ENCODE results near the gene TFPI. TPM values are rescaled to one million over a fixed set of nuclear protein-coding genes. Genes with fewer than 3 reads are reported as not detected.

Gene TFPI
- total and polyA plus RNA-seq, 2 of the 8 experiments (the other 6 are each of a cell fraction or from before 2014, with no cell fraction given), result 2.0 to 7.1 TPM

- Histone ChIP-seq H3K14ac (ENCODE audit: insufficient read length) (no peak overlapping the region), H3K18ac (ENCODE audit: extremely low read depth, low read length) (no peak overlapping the region), H3K56ac (replicated peaks; ENCODE audit: insufficient read length, low read depth, low read length) (no peak overlapping the region), H2BK5ac (ENCODE audit: low read depth, low read length) (no peak overlapping the region), H2BK120ac (replicated peaks; ENCODE audit: low read depth, low read length) (no peak overlapping the region), H3K23me2 (ENCODE audit: low read depth, low read length) (no peaks in the 10 kb centered on the region), H2BK12ac (ENCODE audit: low read depth, low read length) (no peak overlapping the region), H3K36me3 (ENCODE audit: control insufficient read depth in 2 of 4, insufficient read depth in 4 of 4, low read length in 3 of 4) (no peaks in the 10 kb centered on the region), H4K5ac (ENCODE audit: insufficient read length, low read depth, low read length) (no peak overlapping the region), H3K27me3 (replicated peaks in 1 of 4; ENCODE audit: control insufficient read depth in 3 of 4, extremely low read depth in 1 of 4, insufficient read depth in 3 of 4, low read length in 3 of 4) (no peaks in the 10 kb centered on the region), H3K79me2 (ENCODE audit: control insufficient read depth in 1 of 2, insufficient read depth in 2 of 2, low read length in 2 of 2) (no peaks in the 10 kb centered on the region), H3K4me3 (ENCODE audit: extremely low read depth in 1 of 4, insufficient read depth in 2 of 4, low read depth in 3 of 4, low read length in 4 of 4) (no peak overlapping the region), H3K4me1 (replicated peaks in 1 of 4; ENCODE audit: control insufficient read depth in 3 of 4, insufficient read depth in 4 of 4, low read length in 3 of 4) (no peaks in the 10 kb centered on the region; a peak in 2 of 7 replicates), H3K9ac (replicated peaks in 1 of 4; ENCODE audit: extremely low read depth in 1 of 4, low read depth in 3 of 4, low read length in 3 of 4) (no peak overlapping the region), H2AK5ac (ENCODE audit: low read depth, low read length) (no peak overlapping the region), H4K91ac (replicated peaks; ENCODE audit: insufficient read length, low read length) (no peak overlapping the region), H3K9me3 (ENCODE audit: insufficient read depth in 2 of 2, low read depth in 1 of 2, low read length in 1 of 2) (0 out of 4 replicates have a peak, but pooled peaks cover 0 to 3% of the 10 kb centered on the region in 2 experiments), H3K4me2 (ENCODE audit: insufficient read depth in 1 of 2, low read depth in 2 of 2, low read length in 2 of 2) (no peak overlapping the region), H3K79me1 (ENCODE audit: low read depth, low read length) (no peaks in the 10 kb centered on the region), H3K4ac (replicated peaks; ENCODE audit: insufficient read length, low read depth, low read length) (no peak overlapping the region), H2AFZ (ENCODE audit: low read length) (no peak overlapping the region), H3K27ac (ENCODE audit: low read depth, low read length) (no peak overlapping the region), H2BK20ac (ENCODE audit: low read length) (no peak overlapping the region), H4K20me1 (replicated peaks in 1 of 2; ENCODE audit: control insufficient read depth in 1 of 2, insufficient read depth in 2 of 2, low read length in 2 of 2) (no peaks in the 10 kb centered on the region), H2BK15ac (ENCODE audit: low read length) (no peak overlapping the region), H3K23ac (ENCODE audit: insufficient read length) (no peak overlapping the region), H4K8ac (ENCODE audit: extremely low read depth, insufficient read depth, low read length) (no peak overlapping the region)
- DNase-seq (ENCODE audit: low read depth in 1 of 2, low spot score in 2 of 2) (no peak), FAIRE-seq (no peak)
- TF ChIP-seq KDM1A (IDR thresholded peaks at IDR 0.05; ENCODE audit: borderline replicate concordance, low read length) (no peak), RXRA (IDR thresholded peaks at IDR 0.05; ENCODE audit: insufficient read depth, low read depth, low read length) (no peak), SP2 (IDR thresholded peaks at IDR 0.05; ENCODE audit: low read length) (no peak), ASH2L (IDR thresholded peaks at IDR 0.05; ENCODE audit: low read length) (no peak), POLR2A (IDR thresholded peaks at IDR 0.05; ENCODE audit: control extremely low read depth in 1 of 2, low read depth in 2 of 2, low read length in 2 of 2) (no peak), JUND (IDR thresholded peaks at IDR 0.05; ENCODE audit: low read length) (no peak), NRF1 (IDR thresholded peaks at IDR 0.05; ENCODE audit: low read depth, low read length) (no peak)
- TF ChIP-seq, protein P1, sequence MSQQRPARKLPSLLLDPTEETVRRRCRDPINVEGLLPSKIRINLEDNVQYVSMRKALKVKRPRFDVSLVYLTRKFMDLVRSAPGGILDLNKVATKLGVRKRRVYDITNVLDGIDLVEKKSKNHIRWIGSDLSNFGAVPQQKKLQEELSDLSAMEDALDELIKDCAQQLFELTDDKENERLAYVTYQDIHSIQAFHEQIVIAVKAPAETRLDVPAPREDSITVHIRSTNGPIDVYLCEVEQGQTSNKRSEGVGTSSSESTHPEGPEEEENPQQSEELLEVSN (IDR thresholded peaks at IDR 0.05), result no peak
- WGBS, 2 experiments (ENCODE audit: extremely low coverage in 1 of 2, insufficient coverage in 1 of 2, insufficient read length in 1 of 2, insufficient replicate concordance in 2 of 2, low coverage in 1 of 2, low lambda C conversion rate in 2 of 2, missing lambda C conversion rate in 1 of 2), result 59% methylated on average over 1 of the region's 1 CpG; no CpG with 5 or more reads in 1 of the 2 experiments
- ChIA-PET CTCF (ENCODE audit: partially characterized antibody) (interaction anchor here (0.9 to 2.4 kb wide), 3 partner anchors 73 to 76 kb away, joined by 5 to 18 read pairs (median 6); no protein-coding TSS in a partner anchor), POLR2A (ENCODE audit: partially characterized antibody) (no interaction called here)
Observed at GRCh38 chr2:187575751-187576067, 21.5 kb upstream of the TFPI start.
